CD8-positive, alpha-beta memory T cell (primary cell): Measurements from ENCODE around the gene SEMA3E. TPM values are rescaled to one million over a fixed set of nuclear protein-coding genes. Genes with fewer than 3 reads are reported as not detected.
"Not testable (repeated sequence)": the region's sequence is repeated elsewhere in the genome, so short reads cannot be mapped to it uniquely, and the experiment has no call there.

Experiments used
- CTCF ChIA-PET: fragments of 350-600 bp; sonication (Branson Sonifier 250); formaldehyde crosslinking; loops from one replicate; lab custom pipeline; 2021; ENCODE audit warnings: antibody characterized with exemption; lab: Charles Lee
- POLR2A ChIA-PET: fragments of 350-600 bp; sonication (Branson Sonifier 250); formaldehyde crosslinking; loops from one replicate; lab custom pipeline; 2021; ENCODE audit warnings: antibody characterized with exemption; lab: Charles Lee
- DNase-seq, 5 donors: peaks; one replicate each; pipeline versions ENCODE4 v3.0.0 to v3.0.0-alpha.2; 2020 to 2022; ENCODE audit warnings: mixed read lengths in 1 of 5
- H3K27ac ChIP-seq: one replicate; pipeline ENCODE4 v1.7.0; 2013; ENCODE audit warnings: low read depth, mild to moderate bottlenecking, low read length, moderate library complexity
- H3K27me3 ChIP-seq: 2 replicates; pipeline ENCODE4 v1.7.0; 2013; ENCODE audit warnings: low read length, mild to moderate bottlenecking; ENCODE audit not compliant: insufficient read depth, poor library complexity, severe bottlenecking
- H3K36me3 ChIP-seq: 2 replicates; pipeline ENCODE4 v1.7.0; 2013; ENCODE audit warnings: mild to moderate bottlenecking, low read length, moderate library complexity; ENCODE audit not compliant: insufficient read depth
- H3K4me1 ChIP-seq: 2 replicates; pipeline ENCODE4 v1.7.0; 2013; ENCODE audit warnings: mild to moderate bottlenecking, low read length, moderate library complexity; ENCODE audit not compliant: insufficient read depth
- H3K4me3 ChIP-seq: 2 replicates; pipeline ENCODE4 v1.7.0; 2013; ENCODE audit warnings: mild to moderate bottlenecking, low read length
- H3K9me3 ChIP-seq: 2 replicates; pipeline ENCODE4 v1.7.0; 2013; ENCODE audit warnings: mild to moderate bottlenecking, low read length
- H3K27ac Mint-ChIP-seq, 8 donors: one replicate each; pipeline ENCODE4 v1.8.0; 2020 to 2021; ENCODE audit warnings: mixed read lengths in 8 of 8, mild to moderate bottlenecking in 6 of 8, inconsistent platforms in 3 of 8, moderate library complexity in 3 of 8
- H3K27me3 Mint-ChIP-seq, 2 donors: one replicate each; pipeline ENCODE4 v1.8.0; 2020 to 2021; ENCODE audit warnings: mixed read lengths in 2 of 2, mild to moderate bottlenecking in 1 of 2, moderate library complexity in 1 of 2
- H3K36me3 Mint-ChIP-seq, 3 donors: one replicate each; pipeline ENCODE4 v1.8.0; 2020 to 2021; ENCODE audit warnings: mixed read lengths in 3 of 3, inconsistent platforms in 1 of 3, mild to moderate bottlenecking in 1 of 3
- H3K4me1 Mint-ChIP-seq, 3 donors: one replicate each; pipeline ENCODE4 v1.8.0; 2020 to 2021; ENCODE audit warnings: mixed read lengths in 3 of 3, inconsistent platforms in 1 of 3, mild to moderate bottlenecking in 1 of 3
- H3K4me3 Mint-ChIP-seq, 7 donors: one replicate each; pipeline ENCODE4 v1.8.0; 2020 to 2021; ENCODE audit warnings: mixed read lengths in 7 of 7, mild to moderate bottlenecking in 6 of 7, moderate library complexity in 4 of 7, inconsistent platforms in 2 of 7
- H3K9me3 Mint-ChIP-seq, 5 donors: one replicate each; pipeline ENCODE4 v1.8.0; 2020 to 2022; ENCODE audit warnings: mixed read lengths in 5 of 5, mild to moderate bottlenecking in 3 of 5, moderate library complexity in 2 of 5, inconsistent platforms in 1 of 5
- polyA plus RNA-seq: library from polyadenylated mRNA; unstranded; fragments of 300-500 nt; fragmentation: Illumina TruSeq; gene quantifications from one replicate; pipeline ENCODE4 v1.2.3, GENCODE V29; 2021
- total RNA-seq, 2 experiments: library from RNA; stranded (reverse); gene quantifications; one replicate each; pipeline ENCODE4 v1.2.3, GENCODE V29; 2021

The SEMA3E gene
- total and polyA plus RNA-seq, 3 experiments from 2014 or later: not detected

GRCh38 chr7:83459930-83460653, 188.8 kb downstream of the SEMA3E start:
- H3K27me3 Mint-ChIP-seq, H3K9me3 ChIP-seq, H3K27me3 ChIP-seq, H3K36me3 Mint-ChIP-seq, H3K4me3 ChIP-seq, H3K4me3 Mint-ChIP-seq, H3K4me1 ChIP-seq, DNase-seq, H3K36me3 ChIP-seq, CTCF ChIA-PET, POLR2A ChIA-PET, H3K27ac Mint-ChIP-seq, H3K27ac ChIP-seq, H3K4me1 Mint-ChIP-seq: not testable (repeated sequence)
- H3K9me3 Mint-ChIP-seq: peaks cover 0 to 19% (median 10%) of the 10 kb centered on the region in 5 donors

DNA sequence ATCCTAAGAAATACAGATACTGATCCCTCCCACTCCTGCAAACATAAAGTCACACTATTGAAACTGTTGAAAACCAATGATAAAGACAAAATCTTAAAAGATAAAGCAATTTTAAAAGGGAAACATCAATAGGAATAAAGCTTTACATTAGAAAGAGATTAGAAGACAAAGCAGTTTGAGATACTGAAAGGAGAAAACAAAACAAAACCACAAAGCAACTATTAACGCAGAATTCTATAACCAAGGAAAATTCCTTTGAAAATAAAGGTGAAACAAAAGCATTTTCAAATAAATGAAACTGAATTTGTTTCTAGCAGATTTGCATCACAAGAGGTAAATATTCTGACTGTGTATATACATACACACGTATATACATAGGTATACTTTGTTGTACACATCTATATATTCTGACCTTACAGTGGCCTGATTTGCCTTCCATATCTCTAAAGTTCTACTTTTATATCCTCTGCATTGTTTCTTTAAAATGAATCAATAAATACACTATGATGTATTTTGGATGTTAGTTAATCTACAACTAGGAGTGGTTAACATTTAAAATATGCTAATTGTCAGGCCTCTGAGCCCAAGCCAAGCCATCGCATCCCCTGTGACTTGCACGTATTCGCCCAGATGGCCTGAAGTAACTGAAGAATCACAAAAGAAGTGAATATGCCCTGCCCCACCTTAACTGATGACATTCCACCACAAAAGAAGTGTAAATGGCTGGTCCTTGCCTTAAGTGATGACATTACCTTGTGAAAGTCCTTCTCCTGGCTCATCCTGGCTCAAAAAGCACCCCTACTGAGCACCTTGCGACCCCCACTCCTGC, 189.6 kb downstream of the SEMA3E start:
- H3K36me3 ChIP-seq, DNase-seq, H3K9me3 ChIP-seq, H3K4me1 ChIP-seq, H3K27me3 ChIP-seq, H3K27ac ChIP-seq, H3K4me3 Mint-ChIP-seq, CTCF ChIA-PET, H3K27ac Mint-ChIP-seq, H3K4me1 Mint-ChIP-seq, H3K27me3 Mint-ChIP-seq, H3K4me3 ChIP-seq, POLR2A ChIA-PET, H3K36me3 Mint-ChIP-seq: not testable (repeated sequence)
- H3K9me3 Mint-ChIP-seq: peaks cover 0 to 19% (median 14%) of the 10 kb centered on the region in 5 donors

GRCh38 chr7:83457022-83457892, 191.7 kb downstream of the SEMA3E start:
- Mint-ChIP-seq H3K27ac (no peak overlapping the region), H3K4me3 (no peak overlapping the region), H3K27me3 (no peaks in the 10 kb centered on the region), H3K4me1 (no peaks in the 10 kb centered on the region), H3K36me3 (no peaks in the 10 kb centered on the region), H3K9me3 (peaks cover 2 to 19% (median 14%) of the 10 kb centered on the region in 5 donors)
- CTCF ChIA-PET: no interaction called here
- no peaks in the 10 kb centered on the region for H3K9me3 ChIP-seq
- no peak for DNase-seq
- no peaks in the 10 kb centered on the region for H3K36me3 ChIP-seq
- no peaks in the 10 kb centered on the region for H3K27me3 ChIP-seq
- H3K4me3 ChIP-seq: no peak overlapping the region
- H3K4me1 ChIP-seq: no peaks in the 10 kb centered on the region
- no peak overlapping the region for H3K27ac ChIP-seq
- POLR2A ChIA-PET: no interaction called here

DNA sequence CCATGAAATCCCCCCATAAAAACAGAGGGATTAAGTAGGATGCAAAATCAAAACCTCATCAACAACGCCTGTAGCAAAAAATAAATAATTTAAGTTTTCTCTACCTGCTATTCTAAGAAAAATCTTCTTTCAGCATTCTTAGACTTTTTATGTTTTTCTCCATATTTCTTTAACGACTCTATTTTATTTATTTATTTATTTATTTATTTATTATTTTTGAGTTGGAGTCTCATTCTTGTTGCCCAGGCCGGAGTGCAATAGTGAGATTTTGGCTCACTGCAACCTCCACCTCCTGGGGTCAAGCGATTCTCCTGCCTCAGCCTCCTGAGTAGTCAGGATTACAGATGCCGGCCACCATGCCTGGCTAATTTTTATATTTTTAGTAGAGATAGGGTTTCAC, 192.5 kb downstream of the SEMA3E start:
- H3K9me3 Mint-ChIP-seq: peaks cover 2 to 19% (median 12%) of the 10 kb centered on the region in 5 donors
- Histone ChIP-seq H3K27me3 (no peaks in the 10 kb centered on the region), H3K36me3 (no peaks in the 10 kb centered on the region), H3K27ac (no peak overlapping the region), H3K9me3 (no peaks in the 10 kb centered on the region), H3K4me3 (no peak overlapping the region), H3K4me1 (no peaks in the 10 kb centered on the region)
- no peak overlapping the region for H3K27ac Mint-ChIP-seq
- CTCF ChIA-PET: no interaction called here
- no peak for DNase-seq
- H3K36me3 Mint-ChIP-seq: no peaks in the 10 kb centered on the region
- no peaks in the 10 kb centered on the region for H3K4me1 Mint-ChIP-seq
- POLR2A ChIA-PET: no interaction called here
- H3K27me3 Mint-ChIP-seq: no peaks in the 10 kb centered on the region
- H3K4me3 Mint-ChIP-seq: no peak overlapping the region

DNA sequence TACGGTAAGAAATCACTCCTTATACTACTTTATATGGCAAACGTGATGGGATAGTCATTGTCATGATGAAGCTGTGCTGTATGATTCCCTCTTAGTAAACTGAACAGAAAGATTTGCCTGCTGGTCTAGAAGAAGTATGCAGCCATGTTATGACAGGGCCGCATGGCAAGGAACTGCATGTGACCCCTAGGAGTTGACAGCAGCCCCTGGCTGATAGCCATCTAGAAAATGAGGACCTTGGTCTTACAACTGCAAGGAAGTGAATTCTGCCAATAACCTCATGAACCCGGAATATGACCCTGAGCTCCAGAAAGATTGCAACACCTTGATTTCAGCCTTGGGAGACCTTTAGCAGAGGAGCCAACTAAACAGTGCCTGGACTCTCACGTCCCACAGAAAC, 193.3 kb downstream of the SEMA3E start:
- no peak for DNase-seq
- Mint-ChIP-seq H3K27ac (no peak overlapping the region), H3K27me3 (no peaks in the 10 kb centered on the region), H3K9me3 (peaks cover 2 to 15% (median 8%) of the 10 kb centered on the region in 5 donors), H3K4me3 (no peak overlapping the region), H3K4me1 (no peaks in the 10 kb centered on the region), H3K36me3 (no peaks in the 10 kb centered on the region)
- Histone ChIP-seq H3K27ac (no peak overlapping the region), H3K9me3 (no peaks in the 10 kb centered on the region), H3K27me3 (no peaks in the 10 kb centered on the region), H3K4me3 (no peak overlapping the region), H3K4me1 (no peaks in the 10 kb centered on the region), H3K36me3 (no peaks in the 10 kb centered on the region)
- ChIA-PET CTCF (no interaction called here), POLR2A (no interaction called here)

DNA sequence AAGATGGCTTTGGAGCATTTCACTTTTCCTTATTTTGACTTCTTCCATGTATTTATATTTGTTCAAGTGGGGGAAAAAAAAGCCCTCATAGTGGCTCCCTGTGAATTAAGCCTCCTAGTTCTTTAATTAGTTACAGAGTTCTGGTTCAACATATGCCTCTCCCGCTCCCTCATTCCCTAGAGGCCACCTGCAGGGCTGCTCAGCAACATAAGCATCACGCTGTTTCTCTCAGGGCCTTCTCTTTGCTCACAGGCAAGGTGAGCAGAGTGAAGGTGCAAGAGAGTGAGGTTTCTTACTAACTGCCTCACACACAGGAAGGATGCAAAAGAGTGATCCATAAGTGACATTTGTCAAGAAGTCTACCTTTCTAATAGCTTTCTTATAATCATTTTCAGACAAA, 196.7 kb downstream of the SEMA3E start:
- Mint-ChIP-seq H3K27me3 (no peaks in the 10 kb centered on the region), H3K4me1 (no peaks in the 10 kb centered on the region), H3K9me3 (peaks cover 2 to 19% (median 9%) of the 10 kb centered on the region in 5 donors), H3K4me3 (no peak overlapping the region), H3K36me3 (no peaks in the 10 kb centered on the region), H3K27ac (no peak overlapping the region)
- ChIA-PET POLR2A (no interaction called here), CTCF (no interaction called here)
- Histone ChIP-seq H3K4me1 (no peaks in the 10 kb centered on the region), H3K36me3 (no peaks in the 10 kb centered on the region), H3K27me3 (no peaks in the 10 kb centered on the region), H3K9me3 (no peaks in the 10 kb centered on the region), H3K4me3 (no peak overlapping the region), H3K27ac (no peak overlapping the region)
- DNase-seq: no peak

DNA sequence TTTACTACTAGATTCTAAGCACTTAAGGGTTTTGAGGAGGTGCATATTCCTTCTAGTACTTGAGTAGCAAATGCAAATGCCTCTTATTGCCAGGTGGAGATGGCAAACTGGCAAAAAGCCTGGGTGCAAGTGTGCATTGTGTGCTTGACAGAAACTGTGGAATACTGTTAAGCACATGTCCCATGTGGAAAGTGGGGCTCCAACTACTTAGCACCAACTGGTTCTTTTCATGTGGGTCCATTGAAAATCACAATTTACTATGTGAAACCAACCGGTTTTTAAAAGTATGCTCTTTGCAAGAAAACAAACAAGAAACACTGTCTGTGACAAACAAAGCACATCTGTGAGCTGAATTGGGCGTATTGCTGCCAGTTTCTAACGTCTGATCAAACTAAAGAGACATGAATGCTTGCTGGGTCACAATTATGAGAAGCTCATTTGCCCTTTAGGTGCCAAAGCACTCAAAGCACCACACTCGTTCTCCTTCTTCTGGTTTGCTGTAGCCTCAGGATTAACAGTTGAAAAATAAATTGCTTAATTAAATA, 197.4 kb downstream of the SEMA3E start:
- ChIA-PET POLR2A (no interaction called here), CTCF (no interaction called here)
- H3K27me3 ChIP-seq: no peaks in the 10 kb centered on the region
- DNase-seq: no peak
- H3K4me1 Mint-ChIP-seq: no peaks in the 10 kb centered on the region
- H3K27me3 Mint-ChIP-seq: no peaks in the 10 kb centered on the region
- H3K36me3 ChIP-seq: no peaks in the 10 kb centered on the region
- no peak overlapping the region for H3K27ac Mint-ChIP-seq
- H3K9me3 ChIP-seq: no peaks in the 10 kb centered on the region
- no peaks in the 10 kb centered on the region for H3K4me1 ChIP-seq
- H3K4me3 Mint-ChIP-seq: no peak overlapping the region
- H3K27ac ChIP-seq: no peak overlapping the region
- peaks cover 2 to 19% (median 10%) of the 10 kb centered on the region in 5 donors for H3K9me3 Mint-ChIP-seq
- H3K36me3 Mint-ChIP-seq: no peaks in the 10 kb centered on the region
- H3K4me3 ChIP-seq: no peak overlapping the region
